Measurements from ENCODE around the gene ZNF750. TPM values are rescaled to one million over a fixed set of nuclear protein-coding genes. Genes with fewer than 3 reads are reported as not detected.

The ZNF750 gene
- total RNA-seq, 2 donors from 2014 or later, result not detected

- intact Hi-C loops (cut with DNase I, micrococcal nuclease), result no loop called here
- ATAC-seq (no peak), DNase-seq (no peak)
These were observed 17.5 kb downstream of the ZNF750 start for GRCh38 chr17:82822281-82822680.

- ATAC-seq, result no peak
- intact Hi-C loops (cut with DNase I, micrococcal nuclease), result no loop called here
- no peak for DNase-seq
These were observed 18.3 kb downstream of the ZNF750 start for GRCh38 chr17:82821554-82821953.

GRCh38 chr17:82820278-82821251 lies 19.3 kb downstream of the ZNF750 start:
- intact Hi-C loops (cut with DNase I, micrococcal nuclease), result no loop called here
- ATAC-seq (no peak), DNase-seq (no peak)

DNA sequence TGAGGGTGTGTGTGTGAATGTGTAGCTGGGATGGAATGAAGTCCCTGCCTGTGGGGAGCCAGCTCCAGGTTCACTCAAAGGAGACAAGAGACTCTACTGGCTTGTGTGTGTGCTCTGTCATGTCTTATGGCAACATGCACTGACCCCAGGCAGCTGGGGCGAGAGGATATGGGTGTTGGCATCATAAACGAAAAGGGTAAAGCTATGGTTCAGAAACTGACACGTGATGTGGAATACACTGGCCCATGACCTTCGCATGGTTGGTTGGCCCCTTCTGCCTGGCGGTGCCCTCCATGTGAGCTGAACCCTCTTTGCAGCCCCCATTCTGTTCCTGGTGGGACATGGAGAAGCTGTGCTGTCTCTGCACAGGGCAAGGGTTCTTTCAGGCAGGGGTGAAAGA lies 21.9 kb downstream of the ZNF750 start:
- no peak for DNase-seq
- intact Hi-C loops (cut with DNase I, micrococcal nuclease), result no loop called here
- ATAC-seq, result no peak

DNA sequence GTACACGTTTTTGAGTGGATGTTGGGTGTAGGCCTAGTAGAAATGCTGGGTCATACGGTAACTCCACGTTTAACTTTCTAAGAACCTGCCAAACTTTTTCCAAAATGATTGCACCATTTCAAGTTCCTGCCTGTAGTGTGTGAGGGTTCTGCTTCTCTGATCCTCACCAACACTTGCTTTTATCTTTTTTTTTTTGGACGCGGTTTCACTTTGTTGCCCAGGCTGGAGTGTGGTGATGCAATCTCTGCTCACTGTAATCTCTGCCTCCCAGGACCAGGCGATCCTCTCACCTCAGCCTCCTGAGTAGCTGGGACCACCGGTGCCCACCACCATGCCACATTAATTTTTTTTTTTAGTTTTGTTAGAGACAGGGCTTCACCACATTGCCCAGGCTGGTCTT lies 23.5 kb downstream of the ZNF750 start:
- intact Hi-C loops (cut with DNase I, micrococcal nuclease), result no loop called here
- ATAC-seq, result no peak

DNA sequence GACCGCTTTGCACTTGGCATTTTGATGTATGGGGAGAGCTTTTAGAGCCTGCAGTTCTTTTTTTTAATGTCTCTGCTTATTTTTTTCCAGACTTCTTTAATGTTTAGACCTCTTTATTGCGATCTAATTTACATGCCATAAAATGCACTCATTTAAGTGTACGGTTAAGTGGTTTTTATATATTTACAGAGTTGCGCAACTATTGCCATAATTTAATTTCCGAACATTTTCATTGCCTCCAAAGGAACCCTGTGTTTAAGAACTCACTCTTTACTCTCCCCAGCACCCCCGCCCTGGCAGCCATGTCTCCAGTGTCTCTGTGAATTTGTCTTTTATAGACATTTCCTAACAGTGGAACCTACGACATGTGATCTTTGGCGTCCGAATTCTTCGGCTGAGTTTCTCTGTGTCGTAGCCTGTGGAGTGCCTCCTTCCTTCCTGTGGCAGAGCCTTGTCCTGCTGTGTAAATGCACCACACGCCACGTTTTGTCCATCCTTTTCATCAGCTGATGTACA lies 24.0 kb downstream of the ZNF750 start:
- ATAC-seq (peak; percentile 74), DNase-seq (peak; percentile 42 to 44)
- intact Hi-C loops (cut with DNase I, micrococcal nuclease), result no loop called here

More for the DNA sequence above, 23.5 kb downstream of the ZNF750 start:
- DNase-seq, result peak in 1 of 2 donors; percentile 17

- DNase-seq, result peak in 1 of 2 donors; percentile 35
- intact Hi-C loops (cut with DNase I, micrococcal nuclease), result no loop called here
- peak; percentile 72 for ATAC-seq
These were observed 24.5 kb downstream of the ZNF750 start for GRCh38 chr17:82815354-82815753.

DNA sequence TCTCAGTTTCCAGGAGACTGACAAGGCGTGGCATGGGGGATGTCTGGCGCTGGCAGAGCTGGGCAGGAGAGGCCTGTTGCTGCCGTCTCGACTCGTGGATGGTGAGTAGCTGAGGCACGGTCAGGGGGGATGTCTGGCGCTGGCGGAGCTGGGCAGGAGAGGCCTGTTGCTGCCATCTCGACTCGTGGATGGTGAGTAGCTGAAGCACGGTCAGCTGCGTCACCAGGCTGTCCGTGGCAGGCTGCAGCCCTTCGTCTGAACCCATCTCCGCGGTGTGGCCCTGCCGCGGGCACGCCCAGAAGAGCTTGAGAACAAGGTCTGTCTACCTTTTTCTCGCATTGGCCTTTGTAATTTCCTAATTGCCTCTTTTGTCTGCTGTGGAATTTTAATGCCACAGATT lies 25.0 kb downstream of the ZNF750 start:
- intact Hi-C loops (cut with DNase I, micrococcal nuclease), result no loop called here
- ATAC-seq (peak; percentile 64), DNase-seq (peak; percentile 27 to 52)

DNA sequence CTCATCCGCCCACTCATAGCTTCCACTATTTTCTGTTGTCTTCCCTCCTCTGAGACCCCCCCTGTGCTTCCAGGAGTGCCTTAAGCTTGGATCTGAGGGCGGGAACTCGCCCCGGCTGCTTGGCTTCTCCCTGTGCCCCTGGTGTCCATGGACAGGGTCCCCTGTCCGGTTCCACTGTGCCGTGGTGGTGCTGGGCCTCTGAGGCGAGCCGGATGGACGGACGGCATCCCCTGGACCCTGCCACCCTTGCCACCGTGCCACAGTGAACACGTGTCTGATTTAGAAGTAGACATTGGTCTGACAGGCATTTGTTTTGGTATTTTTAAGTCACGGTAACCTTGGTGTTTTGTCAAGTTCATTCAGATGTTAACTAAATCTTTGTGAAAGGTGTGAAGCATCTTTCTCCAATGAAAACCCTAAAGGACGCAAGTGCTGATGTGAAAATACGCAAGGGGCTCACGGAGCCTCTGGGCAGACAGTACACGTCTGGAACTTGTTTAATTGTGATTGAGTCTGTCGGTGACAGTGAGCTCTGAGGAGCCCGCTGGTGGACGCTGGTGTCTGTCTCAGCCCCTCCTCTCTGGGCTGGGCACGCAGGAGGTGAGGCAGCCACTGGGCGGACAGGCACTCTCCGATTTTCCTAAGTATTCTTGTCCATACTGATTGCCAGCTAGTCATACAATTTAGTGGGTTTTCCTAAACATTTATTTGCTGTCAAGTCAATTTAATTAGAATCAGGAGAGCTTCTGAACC lies 26.3 kb downstream of the ZNF750 start:
- no peak for ATAC-seq
- intact Hi-C loops (cut with DNase I, micrococcal nuclease), result no loop called here
- DNase-seq, result no peak

DNA sequence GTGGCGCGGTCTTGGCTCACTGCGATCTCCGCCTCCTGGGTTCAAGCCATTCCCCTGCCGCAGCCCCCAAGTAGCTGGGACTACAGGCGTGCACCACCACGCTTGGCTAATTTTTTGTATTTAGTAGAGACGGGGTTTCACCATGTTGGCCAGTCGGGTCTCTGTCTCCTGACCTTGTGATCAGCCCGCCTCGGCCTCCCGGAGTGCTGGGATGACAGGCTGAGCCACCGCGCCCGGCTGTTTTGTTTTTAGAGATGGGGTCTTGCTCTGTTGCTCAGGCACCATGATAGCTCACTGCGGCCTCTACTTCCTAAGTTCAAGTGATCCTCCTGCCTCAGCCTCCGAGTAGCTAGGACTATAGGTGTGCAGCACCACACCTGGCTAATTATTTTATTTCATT lies 27.2 kb downstream of the ZNF750 start:
- intact Hi-C loops (cut with DNase I, micrococcal nuclease), result no loop called here
- DNase-seq (no peak), ATAC-seq (no peak)

DNA sequence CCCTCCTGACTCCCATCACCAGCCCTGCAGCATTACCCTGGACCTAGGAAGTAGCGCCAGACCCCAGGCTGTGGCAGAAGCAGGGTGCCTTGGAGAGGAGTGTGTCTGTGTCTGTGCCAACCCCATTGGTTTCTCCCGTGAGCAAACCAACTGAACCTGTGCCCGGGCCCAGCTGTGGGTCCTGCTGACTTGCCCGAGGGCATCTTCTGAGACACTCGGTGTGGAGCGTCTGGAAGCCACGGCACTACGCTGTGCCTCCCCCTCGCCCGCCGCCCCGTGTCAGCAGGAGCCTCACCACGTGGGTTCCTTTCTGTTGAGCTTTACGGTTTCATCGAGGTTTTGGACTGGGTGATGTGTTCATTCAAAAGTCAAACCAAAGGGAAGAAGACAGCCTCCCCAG lies 27.8 kb downstream of the ZNF750 start:
- no peak for DNase-seq
- ATAC-seq, result no peak
- intact Hi-C loops (cut with DNase I, micrococcal nuclease), result no loop called here

- intact Hi-C loops (cut with DNase I, micrococcal nuclease), result no loop called here
- no peak for DNase-seq
- ATAC-seq, result no peak
These were observed 29.0 kb downstream of the ZNF750 start for GRCh38 chr17:82810644-82811430.

DNA sequence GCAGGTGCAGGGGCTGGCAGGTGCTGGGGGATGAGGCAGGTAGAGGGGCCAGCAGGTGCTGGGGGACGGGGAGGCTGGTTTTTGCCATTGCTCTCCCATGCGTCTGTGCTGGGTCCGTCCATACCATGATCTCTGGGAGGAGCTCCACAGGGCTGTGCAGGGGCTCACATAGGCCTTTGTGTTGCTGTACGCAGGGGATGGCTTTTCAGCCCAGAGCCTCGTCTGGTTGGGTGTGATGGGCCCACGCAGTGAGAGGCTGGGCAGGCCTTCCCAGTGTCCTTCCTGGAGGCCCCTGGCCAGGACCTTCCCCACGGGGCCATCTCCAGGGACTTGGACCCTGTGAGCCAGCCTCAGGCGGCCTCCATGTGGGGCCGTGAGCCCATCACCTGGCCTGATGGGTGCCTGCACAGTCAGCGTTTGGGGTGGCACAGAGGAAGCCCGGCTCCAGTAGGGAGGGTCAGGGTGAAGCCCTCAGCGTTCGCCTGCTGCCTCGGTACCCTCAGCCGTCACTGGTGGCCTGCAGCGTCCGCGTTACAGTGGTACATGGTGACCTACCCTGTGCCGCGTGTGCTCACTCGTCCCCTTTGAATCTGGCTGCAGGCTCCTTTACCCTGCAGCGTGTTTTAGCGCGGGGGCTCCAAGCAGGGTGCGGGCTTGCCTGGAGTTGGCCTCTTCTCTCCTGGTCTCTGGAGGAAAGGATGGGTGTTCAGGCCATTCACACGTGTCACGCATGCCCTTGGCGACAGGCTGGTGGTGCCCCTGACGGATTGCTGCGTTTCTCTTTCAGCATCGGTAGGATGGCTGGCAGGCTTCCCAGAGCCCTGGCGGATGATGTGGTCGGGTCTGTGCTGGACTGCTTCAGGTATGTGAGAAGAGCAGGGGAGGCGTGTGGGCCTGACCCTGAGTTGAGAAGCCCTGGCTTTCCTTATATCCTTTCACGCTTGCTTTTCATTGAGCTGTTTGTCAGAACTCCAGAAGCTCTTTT lies 30.6 kb downstream of the ZNF750 start:
- DNase-seq (no peak), ATAC-seq (no peak)
- intact Hi-C loops (cut with DNase I, micrococcal nuclease), result no loop called here

DNA sequence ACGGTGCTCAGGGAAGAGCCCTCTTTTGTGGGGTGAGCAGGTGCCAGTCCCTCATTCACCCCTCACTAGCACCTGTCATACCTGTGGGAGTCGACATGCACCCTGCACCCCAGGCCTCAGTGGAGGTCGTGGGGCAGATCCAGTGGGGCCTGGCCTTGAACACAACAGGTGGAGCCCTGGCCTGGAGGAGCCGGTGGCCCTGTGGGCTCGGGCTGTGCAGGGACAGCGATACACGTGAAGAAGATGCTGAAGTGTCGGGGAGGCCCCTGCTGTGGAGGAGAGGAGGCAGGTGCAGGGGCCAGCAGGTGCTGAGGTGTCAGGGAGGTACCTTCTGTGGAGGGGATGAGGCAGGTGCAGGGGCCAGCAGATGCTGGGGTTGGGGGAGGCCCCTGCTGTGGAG lies 31.8 kb downstream of the ZNF750 start:
- intact Hi-C loops (cut with DNase I, micrococcal nuclease), result no loop called here
- ATAC-seq, result no peak
- no peak for DNase-seq

- intact Hi-C loops (cut with DNase I, micrococcal nuclease), result no loop called here
- no peak for DNase-seq
- no peak for ATAC-seq
These were observed 32.3 kb downstream of the ZNF750 start for GRCh38 chr17:82807562-82807961.

DNA sequence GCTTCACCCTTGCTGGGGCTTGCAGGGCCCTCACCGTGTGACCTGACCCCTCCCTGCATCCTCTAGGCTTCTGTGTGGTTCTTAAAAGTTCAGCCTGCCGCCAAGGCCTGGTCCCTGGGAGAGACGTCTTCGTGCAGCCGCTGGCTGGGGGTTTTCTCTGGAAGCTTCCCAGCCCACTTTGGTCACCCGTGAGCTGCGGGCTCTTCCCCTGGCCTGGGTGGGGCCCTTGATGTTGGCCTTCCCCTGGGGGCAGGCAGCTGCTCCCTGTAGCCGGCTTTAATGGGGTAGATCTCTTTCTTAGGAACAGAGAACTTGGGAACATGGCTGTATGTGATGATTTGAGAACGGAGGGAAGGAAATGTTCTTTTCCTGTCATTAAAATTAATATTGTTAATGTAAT lies 32.7 kb downstream of the ZNF750 start:
- no peak for DNase-seq
- intact Hi-C loops (cut with DNase I, micrococcal nuclease), result no loop called here
- ATAC-seq, result no peak

- intact Hi-C loops (cut with DNase I, micrococcal nuclease), result no loop called here
- DNase-seq (no peak), ATAC-seq (no peak)
These were observed 33.2 kb downstream of the ZNF750 start for GRCh38 chr17:82806645-82807044.

- intact Hi-C loops (cut with DNase I, micrococcal nuclease), result no loop called here
- DNase-seq (no peak), ATAC-seq (no peak)
These were observed 34.0 kb downstream of the ZNF750 start for GRCh38 chr17:82805823-82806222.
